Kidney (tissue), 14 donors: ENCODE data around the gene POLDIP3. TPM values are rescaled to one million over a fixed set of nuclear protein-coding genes. Genes with fewer than 3 reads are reported as not detected.

Experiments used
- DNase-seq, 5 donors: peaks; one replicate each; pipeline ENCODE4 v3.0.0-alpha.2; 2013 to 2020
- FAIRE-seq: peaks from 2 replicates; lab custom pipeline; 2012; peaks lifted over from hg19 to GRCh38; lab: Jason Lieb, UNC
- H3K27ac ChIP-seq, 2 donors: one replicate each; pipeline ENCODE4 v1.7.0; 2013; ENCODE audit warnings: low read depth in 2 of 2, low read length in 2 of 2, inconsistent platforms in 1 of 2
- H3K27me3 ChIP-seq: one replicate; pipeline ENCODE4 v1.7.1; 2013; ENCODE audit warnings: low read length, inconsistent platforms; ENCODE audit not compliant: control insufficient read depth, insufficient read depth
- H3K36me3 ChIP-seq, 3 donors: one replicate each; pipeline versions ENCODE4 v1.7.0 to v1.7.1; 2013; ENCODE audit warnings: low read length in 3 of 3, control low read depth in 1 of 3, inconsistent platforms in 1 of 3; ENCODE audit not compliant: insufficient read depth in 3 of 3, control insufficient read depth in 2 of 3
- H3K4me1 ChIP-seq, 3 donors: one replicate each; pipeline versions ENCODE4 v1.7.0 to v1.7.1; 2013; ENCODE audit warnings: low read length in 3 of 3, inconsistent platforms in 1 of 3, low read depth in 1 of 3; ENCODE audit not compliant: control insufficient read depth in 2 of 3, insufficient read depth in 2 of 3
- H3K4me3 ChIP-seq, 3 donors: one replicate each; pipeline versions ENCODE4 v1.7.0 to v1.8.1; 2013; ENCODE audit warnings: low read length in 3 of 3, control low read depth in 1 of 3, inconsistent platforms in 1 of 3
- H3K9ac ChIP-seq, 3 donors: one replicate each; pipeline versions ENCODE4 v1.7.0 to v1.7.1; 2013; ENCODE audit warnings: low read length in 3 of 3, control low read depth in 1 of 3, inconsistent platforms in 1 of 3
- H3K9me3 ChIP-seq, 3 donors: one replicate each; pipeline versions ENCODE4 v1.7.0 to v1.7.1; 2013; ENCODE audit warnings: low read length in 3 of 3, control low read depth in 1 of 3, inconsistent platforms in 1 of 3; ENCODE audit not compliant: control insufficient read depth in 2 of 3, insufficient read depth in 1 of 3
- intact Hi-C: fragments of 100-400 bp; cut with DNase I; formaldehyde crosslinking; loops from one replicate; pipeline ENCODE4 v1.11.1; 2022
- polyA plus RNA-seq: library from polyadenylated mRNA; stranded (reverse); fragments of 350-450 nt; fragmentation: Illumina TruSeq; extraction: RNeasy Lipid Tissue Mini Kit (QIAGEN cat#74804); gene quantifications from one replicate; pipeline ENCODE4 v1.2.3, GENCODE V29; 2014; ENCODE audit warnings: low read depth, low replicate concordance; ENCODE audit not compliant: insufficient read depth
- total RNA-seq: library from RNA; stranded (reverse); fragmentation: NEBNext Ultra II Directional; extraction: Animal tissue kit (Norgen Biotek cat#: 25700); gene quantifications from one replicate; pipeline ENCODE4 v1.2.1, GENCODE V29; 2021
- TF ChIP-seq, protein P1 (sequence below): IDR thresholded peaks from 3 replicates; pipeline ENCODE4 v1.5.1; 2012; ENCODE audit warnings: mild to moderate bottlenecking, moderate library complexity, borderline replicate concordance; ENCODE audit not compliant: insufficient read depth; ENCODE audit errors: extremely low read depth
- donor health status: control.
- donor health status: control.
- donor health status: control.
- donor health status: control.
- donor health status: control.
- donor health status: DM: yes; HTN: yes; CAD: no.
- donor health status: Normal renal cell carcinoma (clear cell type).

The POLDIP3 gene
- total and polyA plus RNA-seq, 2 donors from 2014 or later = 44.1 to 67.9 TPM

DNA sequence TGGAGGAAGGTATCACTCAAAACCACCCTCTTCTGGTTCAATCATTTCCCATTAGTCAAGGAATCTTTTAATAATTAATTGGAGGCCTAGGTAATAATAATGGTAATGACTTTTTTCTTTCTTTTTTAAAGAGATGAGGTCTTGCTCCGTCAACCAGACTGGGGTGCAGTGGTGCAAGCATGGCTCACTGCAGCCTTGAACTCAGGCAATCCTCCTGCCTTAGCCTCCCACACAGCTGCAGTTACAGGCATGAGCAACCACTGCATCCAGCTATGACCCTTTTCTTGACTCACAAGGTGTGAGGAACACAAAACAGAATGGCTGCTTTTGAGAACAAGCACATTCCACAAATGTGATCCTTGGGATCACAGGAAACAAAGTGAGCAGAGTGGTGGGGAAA is 3.6 kb downstream of the POLDIP3 start:
- H3K27ac ChIP-seq = peak overlapping the region in 1 of 2 donors; percentile 2

DNA sequence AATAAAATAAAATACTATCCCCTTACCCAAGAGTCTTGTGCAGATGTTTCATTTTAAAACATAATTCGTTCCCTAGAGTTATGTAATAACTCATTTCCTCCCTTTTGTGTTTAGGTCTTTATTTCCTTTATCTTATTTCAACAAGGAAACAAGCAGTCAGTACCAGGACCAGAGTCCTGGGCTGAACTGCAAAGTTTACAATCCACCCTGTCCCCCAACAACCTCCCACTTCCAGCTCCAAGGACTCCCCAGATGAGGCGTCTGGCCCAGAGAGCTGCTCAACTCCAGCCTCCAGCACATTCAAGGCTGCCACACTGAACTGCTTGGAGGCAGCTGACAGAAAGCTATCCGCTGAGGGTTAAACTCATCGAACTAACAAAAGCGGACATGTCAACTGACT is 4.5 kb downstream of the POLDIP3 start:
- FAIRE-seq = no peak
- H3K27me3 ChIP-seq = no peaks in the 10 kb centered on the region
- intact Hi-C loops = no loop called here
- no peaks in the 10 kb centered on the region for H3K9me3 ChIP-seq
- TF ChIP-seq, protein P1, sequence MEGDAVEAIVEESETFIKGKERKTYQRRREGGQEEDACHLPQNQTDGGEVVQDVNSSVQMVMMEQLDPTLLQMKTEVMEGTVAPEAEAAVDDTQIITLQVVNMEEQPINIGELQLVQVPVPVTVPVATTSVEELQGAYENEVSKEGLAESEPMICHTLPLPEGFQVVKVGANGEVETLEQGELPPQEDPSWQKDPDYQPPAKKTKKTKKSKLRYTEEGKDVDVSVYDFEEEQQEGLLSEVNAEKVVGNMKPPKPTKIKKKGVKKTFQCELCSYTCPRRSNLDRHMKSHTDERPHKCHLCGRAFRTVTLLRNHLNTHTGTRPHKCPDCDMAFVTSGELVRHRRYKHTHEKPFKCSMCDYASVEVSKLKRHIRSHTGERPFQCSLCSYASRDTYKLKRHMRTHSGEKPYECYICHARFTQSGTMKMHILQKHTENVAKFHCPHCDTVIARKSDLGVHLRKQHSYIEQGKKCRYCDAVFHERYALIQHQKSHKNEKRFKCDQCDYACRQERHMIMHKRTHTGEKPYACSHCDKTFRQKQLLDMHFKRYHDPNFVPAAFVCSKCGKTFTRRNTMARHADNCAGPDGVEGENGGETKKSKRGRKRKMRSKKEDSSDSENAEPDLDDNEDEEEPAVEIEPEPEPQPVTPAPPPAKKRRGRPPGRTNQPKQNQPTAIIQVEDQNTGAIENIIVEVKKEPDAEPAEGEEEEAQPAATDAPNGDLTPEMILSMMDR = no peak
- peaks cover 6 to 38% (median 27%) of the 10 kb centered on the region in 3 donors for H3K4me1 ChIP-seq
- peak in 1 of 5 donors; percentile 56 for DNase-seq
- no peak overlapping the region for H3K4me3 ChIP-seq
- no peak overlapping the region for H3K9ac ChIP-seq
- H3K36me3 ChIP-seq = peaks cover 0 to 2% (median 0%) of the 10 kb centered on the region in 3 donors
- peak overlapping the region; percentile 2 to 18 for H3K27ac ChIP-seq

More for the DNA sequence above, 3.6 kb downstream of the POLDIP3 start:
- Histone ChIP-seq H3K4me3 (no peak overlapping the region), H3K4me1 (peaks cover 6 to 42% (median 32%) of the 10 kb centered on the region in 3 donors), H3K36me3 (peaks cover 0 to 2% (median 0%) of the 10 kb centered on the region in 3 donors), H3K9ac (no peak overlapping the region), H3K9me3 (no peaks in the 10 kb centered on the region), H3K27me3 (no peaks in the 10 kb centered on the region)
- FAIRE-seq (no peak), DNase-seq (peak in 1 of 5 donors; percentile 29)
- intact Hi-C loops = no loop called here
- TF ChIP-seq, protein P1 = no peak

DNA sequence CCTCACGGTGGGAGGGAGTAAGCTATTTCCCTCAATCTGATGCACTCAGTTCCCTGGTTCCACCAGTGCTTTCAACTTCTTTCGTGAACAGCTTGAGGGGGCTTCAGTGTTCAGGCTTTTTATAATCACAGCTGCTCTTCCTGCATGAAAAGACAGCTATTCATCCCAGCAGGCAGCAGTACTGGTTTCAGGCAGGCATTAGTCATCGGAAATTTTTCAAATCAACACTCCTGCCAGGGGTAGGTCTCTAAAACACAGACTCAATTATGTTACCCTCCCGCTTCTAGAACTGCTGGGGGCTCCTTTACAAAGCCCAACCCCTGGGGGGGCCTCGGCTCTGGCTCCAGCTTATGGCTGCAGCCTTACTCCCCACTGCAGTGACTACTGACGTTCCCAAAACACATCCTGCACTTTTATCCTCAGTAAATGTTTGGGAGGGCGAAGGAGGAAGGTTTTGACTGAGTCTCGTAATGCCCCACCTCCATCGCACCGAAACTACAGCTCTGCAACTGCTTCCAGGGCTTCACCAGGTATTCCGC is 5.8 kb downstream of the POLDIP3 start:
- intact Hi-C loops = no loop called here
- Histone ChIP-seq H3K27me3 (no peaks in the 10 kb centered on the region), H3K27ac (no peak overlapping the region), H3K4me1 (peaks cover 6 to 43% (median 37%) of the 10 kb centered on the region in 3 donors), H3K4me3 (no peak overlapping the region), H3K9me3 (no peaks in the 10 kb centered on the region), H3K36me3 (peaks cover 0 to 2% (median 0%) of the 10 kb centered on the region in 3 donors), H3K9ac (peak overlapping the region in 1 of 3 donors; percentile 38)
- TF ChIP-seq, protein P1 = no peak
- FAIRE-seq (no peak), DNase-seq (peak in 1 of 5 donors; percentile 53)
